ENCODE results near the gene CHRNA4.

Gene CHRNA4

GRCh38 chr20:63376283-63377250 lies 15.4 kb upstream of the CHRNA4 start:
- Mint-ChIP-seq H3K36me3 (no peaks in the 10 kb centered on the region), H3K4me1 (ENCODE audit: low read depth) (no peaks in the 10 kb centered on the region)

GRCh38 chr20:63375438-63375837 lies 14.3 kb upstream of the CHRNA4 start:
- H3K36me3 Mint-ChIP-seq, result no peaks in the 10 kb centered on the region
- H3K9me3 Mint-ChIP-seq (ENCODE audit: low read depth), result no peaks in the 10 kb centered on the region
- no peak overlapping the region for H3K27ac Mint-ChIP-seq
- no peak overlapping the region for H3K4me3 Mint-ChIP-seq
- H3K27me3 Mint-ChIP-seq, result peaks cover 16% of the 10 kb centered on the region
- H3K4me1 Mint-ChIP-seq (ENCODE audit: low read depth), result no peaks in the 10 kb centered on the region

More at GRCh38 chr20:63376283-63377250, 15.4 kb upstream of the CHRNA4 start:
- Mint-ChIP-seq H3K9me3 (ENCODE audit: low read depth) (no peaks in the 10 kb centered on the region), H3K4me3 (no peak overlapping the region), H3K27ac (no peak overlapping the region), H3K27me3 (peaks cover 16% of the 10 kb centered on the region)

- Mint-ChIP-seq H3K9me3 (ENCODE audit: low read depth) (no peaks in the 10 kb centered on the region), H3K4me1 (ENCODE audit: low read depth) (no peaks in the 10 kb centered on the region), H3K27ac (no peak overlapping the region), H3K4me3 (no peak overlapping the region), H3K36me3 (no peaks in the 10 kb centered on the region), H3K27me3 (peaks cover 16% of the 10 kb centered on the region)
Observed at GRCh38 chr20:63374504-63374903, 13.4 kb upstream of the CHRNA4 start.

GRCh38 chr20:63373996-63374395 lies 12.8 kb upstream of the CHRNA4 start:
- Mint-ChIP-seq H3K4me3 (no peak overlapping the region), H3K27ac (no peak overlapping the region), H3K9me3 (ENCODE audit: low read depth) (no peaks in the 10 kb centered on the region), H3K4me1 (ENCODE audit: low read depth) (no peaks in the 10 kb centered on the region), H3K27me3 (peaks cover 14% of the 10 kb centered on the region), H3K36me3 (no peaks in the 10 kb centered on the region)

- H3K27me3 Mint-ChIP-seq, result peaks cover 9% of the 10 kb centered on the region
- H3K27ac Mint-ChIP-seq, result no peak overlapping the region
- H3K36me3 Mint-ChIP-seq, result no peaks in the 10 kb centered on the region
- no peak overlapping the region for H3K4me3 Mint-ChIP-seq
- H3K9me3 Mint-ChIP-seq (ENCODE audit: low read depth), result no peaks in the 10 kb centered on the region
- no peaks in the 10 kb centered on the region for H3K4me1 Mint-ChIP-seq (ENCODE audit: low read depth)
Observed at GRCh38 chr20:63372971-63373885, 12.1 kb upstream of the CHRNA4 start.

- H3K4me1 Mint-ChIP-seq (ENCODE audit: low read depth), result no peaks in the 10 kb centered on the region
- peaks cover 5% of the 10 kb centered on the region for H3K27me3 Mint-ChIP-seq
- no peaks in the 10 kb centered on the region for H3K36me3 Mint-ChIP-seq
- H3K9me3 Mint-ChIP-seq (ENCODE audit: low read depth), result no peaks in the 10 kb centered on the region
- H3K4me3 Mint-ChIP-seq, result no peak overlapping the region
- H3K27ac Mint-ChIP-seq, result no peak overlapping the region
Observed at GRCh38 chr20:63371291-63371865, 10.2 kb upstream of the CHRNA4 start.

- Mint-ChIP-seq H3K4me3 (no peak overlapping the region), H3K9me3 (ENCODE audit: low read depth) (no peaks in the 10 kb centered on the region), H3K27me3 (peaks cover 3% of the 10 kb centered on the region), H3K36me3 (no peaks in the 10 kb centered on the region), H3K4me1 (ENCODE audit: low read depth) (no peaks in the 10 kb centered on the region), H3K27ac (no peak overlapping the region)
Observed at GRCh38 chr20:63370618-63371187, 9.6 kb upstream of the CHRNA4 start.

- Mint-ChIP-seq H3K4me1 (ENCODE audit: low read depth) (no peaks in the 10 kb centered on the region), H3K4me3 (no peak overlapping the region), H3K27me3 (peaks cover 3% of the 10 kb centered on the region), H3K27ac (no peak overlapping the region), H3K36me3 (no peaks in the 10 kb centered on the region), H3K9me3 (ENCODE audit: low read depth) (no peaks in the 10 kb centered on the region)
Observed at GRCh38 chr20:63369724-63370617, 8.8 kb upstream of the CHRNA4 start.

- H3K4me1 Mint-ChIP-seq (ENCODE audit: low read depth), result no peaks in the 10 kb centered on the region
- H3K4me3 Mint-ChIP-seq, result no peak overlapping the region
- H3K36me3 Mint-ChIP-seq, result no peaks in the 10 kb centered on the region
- H3K9me3 Mint-ChIP-seq (ENCODE audit: low read depth), result no peaks in the 10 kb centered on the region
- H3K27me3 Mint-ChIP-seq, result peaks cover 3% of the 10 kb centered on the region
- H3K27ac Mint-ChIP-seq, result no peak overlapping the region
Observed at GRCh38 chr20:63369024-63369530, 7.9 kb upstream of the CHRNA4 start.

GRCh38 chr20:63368151-63368550 lies 7.0 kb upstream of the CHRNA4 start:
- Mint-ChIP-seq H3K9me3 (ENCODE audit: low read depth) (no peaks in the 10 kb centered on the region), H3K4me3 (no peak overlapping the region), H3K36me3 (no peaks in the 10 kb centered on the region), H3K4me1 (ENCODE audit: low read depth) (no peaks in the 10 kb centered on the region), H3K27ac (no peak overlapping the region), H3K27me3 (peaks cover 3% of the 10 kb centered on the region)

GRCh38 chr20:63367446-63368055 lies 6.4 kb upstream of the CHRNA4 start:
- Mint-ChIP-seq H3K4me3 (no peak overlapping the region), H3K27ac (no peak overlapping the region), H3K9me3 (ENCODE audit: low read depth) (no peaks in the 10 kb centered on the region), H3K4me1 (ENCODE audit: low read depth) (peaks cover under 1% of the 10 kb centered on the region), H3K36me3 (no peaks in the 10 kb centered on the region), H3K27me3 (peaks cover 6% of the 10 kb centered on the region)

- H3K27me3 Mint-ChIP-seq, result peaks cover 9% of the 10 kb centered on the region
- H3K4me3 Mint-ChIP-seq, result no peak overlapping the region
Observed at GRCh38 chr20:63366390-63367365, 5.5 kb upstream of the CHRNA4 start.

More at GRCh38 chr20:63366390-63367365, 5.5 kb upstream of the CHRNA4 start:
- H3K9me3 Mint-ChIP-seq (ENCODE audit: low read depth), result no peaks in the 10 kb centered on the region
- peaks cover 2% of the 10 kb centered on the region for H3K4me1 Mint-ChIP-seq (ENCODE audit: low read depth)
- no peak overlapping the region for H3K27ac Mint-ChIP-seq
- no peaks in the 10 kb centered on the region for H3K36me3 Mint-ChIP-seq
